Measurements from ENCODE around the gene GLYR1.
"Not testable (repeated sequence)": the region's sequence is repeated elsewhere in the genome, so short reads cannot be mapped to it uniquely, and the experiment has no call there.

The GLYR1 gene

DNA sequence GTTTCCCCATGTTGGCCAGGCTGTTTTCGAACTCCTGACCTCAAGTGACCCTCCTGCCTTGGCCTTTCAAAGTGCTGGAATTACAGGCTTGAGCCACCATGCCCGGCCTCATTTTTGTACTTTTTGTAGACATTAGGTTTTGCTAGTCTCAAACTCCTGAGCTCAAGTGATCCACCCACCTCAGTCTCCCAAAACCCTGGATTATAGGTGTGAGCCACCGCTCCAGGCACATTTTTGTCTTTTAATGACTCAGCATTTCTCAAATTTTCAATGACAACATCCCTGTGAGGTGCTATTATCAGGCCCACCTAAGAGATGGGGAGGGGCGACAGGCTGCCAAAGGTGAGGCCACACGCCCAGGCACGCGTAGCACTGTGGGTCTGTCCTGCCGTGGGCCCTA lies 60.0 kb downstream of the GLYR1 start:
- no peak for TF ChIP-seq EZH2phosphoT487 (IDR thresholded peaks at IDR 0.05; ENCODE audit: low read length)
- no peak for TF ChIP-seq EZH2 (optimal IDR thresholded peaks at IDR 0.05; ENCODE audit: low read depth, low read length)
- TF ChIP-seq, protein P1, sequence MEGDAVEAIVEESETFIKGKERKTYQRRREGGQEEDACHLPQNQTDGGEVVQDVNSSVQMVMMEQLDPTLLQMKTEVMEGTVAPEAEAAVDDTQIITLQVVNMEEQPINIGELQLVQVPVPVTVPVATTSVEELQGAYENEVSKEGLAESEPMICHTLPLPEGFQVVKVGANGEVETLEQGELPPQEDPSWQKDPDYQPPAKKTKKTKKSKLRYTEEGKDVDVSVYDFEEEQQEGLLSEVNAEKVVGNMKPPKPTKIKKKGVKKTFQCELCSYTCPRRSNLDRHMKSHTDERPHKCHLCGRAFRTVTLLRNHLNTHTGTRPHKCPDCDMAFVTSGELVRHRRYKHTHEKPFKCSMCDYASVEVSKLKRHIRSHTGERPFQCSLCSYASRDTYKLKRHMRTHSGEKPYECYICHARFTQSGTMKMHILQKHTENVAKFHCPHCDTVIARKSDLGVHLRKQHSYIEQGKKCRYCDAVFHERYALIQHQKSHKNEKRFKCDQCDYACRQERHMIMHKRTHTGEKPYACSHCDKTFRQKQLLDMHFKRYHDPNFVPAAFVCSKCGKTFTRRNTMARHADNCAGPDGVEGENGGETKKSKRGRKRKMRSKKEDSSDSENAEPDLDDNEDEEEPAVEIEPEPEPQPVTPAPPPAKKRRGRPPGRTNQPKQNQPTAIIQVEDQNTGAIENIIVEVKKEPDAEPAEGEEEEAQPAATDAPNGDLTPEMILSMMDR (IDR thresholded peaks at IDR 0.05; ENCODE audit: low read length), result no peak
- H3K9me3 ChIP-seq (replicated peaks; ENCODE audit: insufficient read depth, low read length), result no peaks in the 10 kb centered on the region
- H3F3A ChIP-seq (ENCODE audit: insufficient read depth, low read length), result no peaks in the 10 kb centered on the region
- H4K20me1 ChIP-seq (ENCODE audit: insufficient read depth, low read length), result no peaks in the 10 kb centered on the region
- H3K27ac ChIP-seq (ENCODE audit: low read length), result no peak overlapping the region
- H3K9me2 ChIP-seq (replicated peaks; ENCODE audit: insufficient read depth, low read length), result no peaks in the 10 kb centered on the region
- DNase-seq, result no peak
- H3K9ac ChIP-seq (ENCODE audit: low read length), result no peak overlapping the region
- H3K79me2 ChIP-seq (ENCODE audit: low read length), result no peaks in the 10 kb centered on the region
- H3K4me2 ChIP-seq (ENCODE audit: low read depth, low read length), result no peak overlapping the region
- no peaks in the 10 kb centered on the region for H3K36me3 ChIP-seq (replicated peaks; ENCODE audit: insufficient read depth, low read length)
- no peak overlapping the region for H2AFZ ChIP-seq (ENCODE audit: low read length)
- H3K4me3 ChIP-seq (ENCODE audit: low read length), result no peak overlapping the region
- no peaks in the 10 kb centered on the region for H3K4me1 ChIP-seq (ENCODE audit: low read length)
- no peaks in the 10 kb centered on the region for H3K27me3 ChIP-seq (replicated peaks; ENCODE audit: insufficient read depth, low read length)

DNA sequence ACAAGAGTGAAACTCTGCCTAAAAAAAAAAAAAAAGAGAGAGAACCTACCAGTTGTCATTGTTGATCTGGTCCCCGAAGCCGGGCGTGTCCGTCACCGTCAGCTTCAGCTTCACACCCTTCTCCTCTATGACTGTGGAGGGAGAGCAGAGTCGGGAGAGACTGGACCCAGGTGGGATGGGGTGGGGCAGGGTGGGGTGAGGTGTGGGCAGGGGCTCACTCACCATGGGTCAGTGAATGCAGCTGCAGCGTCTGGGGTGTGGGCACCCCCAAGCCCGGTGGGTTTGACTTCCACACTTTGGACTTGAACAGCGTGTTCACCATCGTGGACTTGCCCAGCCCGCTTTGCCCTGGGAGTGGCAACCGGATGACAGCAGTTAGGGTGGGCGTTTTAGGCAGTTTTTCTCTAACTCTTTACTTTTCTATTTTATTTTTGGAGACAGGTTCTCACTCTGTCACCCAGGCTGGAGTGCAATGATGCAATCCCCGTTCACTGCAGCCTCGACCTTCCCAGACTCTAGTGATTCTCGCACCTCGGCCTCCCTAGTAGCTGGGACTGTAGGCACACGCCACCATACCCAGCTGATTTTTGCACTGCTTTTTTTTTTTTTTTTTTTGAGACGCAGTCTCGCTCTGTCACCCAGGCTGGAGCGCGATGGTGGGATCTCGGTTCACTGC lies 61.2 kb downstream of the GLYR1 start:
- no peak overlapping the region for H3K27ac ChIP-seq (ENCODE audit: low read length)
- H3F3A ChIP-seq (ENCODE audit: insufficient read depth, low read length), result no peaks in the 10 kb centered on the region
- no peaks in the 10 kb centered on the region for H4K20me1 ChIP-seq (ENCODE audit: insufficient read depth, low read length)
- DNase-seq, result no peak
- H3K4me2 ChIP-seq (ENCODE audit: low read depth, low read length), result no peak overlapping the region
- TF ChIP-seq, protein P1 (IDR thresholded peaks at IDR 0.05; ENCODE audit: low read length), result no peak
- no peak for TF ChIP-seq EZH2 (optimal IDR thresholded peaks at IDR 0.05; ENCODE audit: low read depth, low read length)
- no peak for TF ChIP-seq EZH2phosphoT487 (IDR thresholded peaks at IDR 0.05; ENCODE audit: low read length)
- no peaks in the 10 kb centered on the region for H3K9me2 ChIP-seq (replicated peaks; ENCODE audit: insufficient read depth, low read length)
- H3K9me3 ChIP-seq (replicated peaks; ENCODE audit: insufficient read depth, low read length), result no peaks in the 10 kb centered on the region
- no peaks in the 10 kb centered on the region for H3K4me1 ChIP-seq (ENCODE audit: low read length)
- no peaks in the 10 kb centered on the region for H3K27me3 ChIP-seq (replicated peaks; ENCODE audit: insufficient read depth, low read length)
- no peak overlapping the region for H3K9ac ChIP-seq (ENCODE audit: low read length)
- no peak overlapping the region for H2AFZ ChIP-seq (ENCODE audit: low read length)
- no peak overlapping the region for H3K4me3 ChIP-seq (ENCODE audit: low read length)
- H3K36me3 ChIP-seq (replicated peaks; ENCODE audit: insufficient read depth, low read length), result no peaks in the 10 kb centered on the region
- no peaks in the 10 kb centered on the region for H3K79me2 ChIP-seq (ENCODE audit: low read length)

DNA sequence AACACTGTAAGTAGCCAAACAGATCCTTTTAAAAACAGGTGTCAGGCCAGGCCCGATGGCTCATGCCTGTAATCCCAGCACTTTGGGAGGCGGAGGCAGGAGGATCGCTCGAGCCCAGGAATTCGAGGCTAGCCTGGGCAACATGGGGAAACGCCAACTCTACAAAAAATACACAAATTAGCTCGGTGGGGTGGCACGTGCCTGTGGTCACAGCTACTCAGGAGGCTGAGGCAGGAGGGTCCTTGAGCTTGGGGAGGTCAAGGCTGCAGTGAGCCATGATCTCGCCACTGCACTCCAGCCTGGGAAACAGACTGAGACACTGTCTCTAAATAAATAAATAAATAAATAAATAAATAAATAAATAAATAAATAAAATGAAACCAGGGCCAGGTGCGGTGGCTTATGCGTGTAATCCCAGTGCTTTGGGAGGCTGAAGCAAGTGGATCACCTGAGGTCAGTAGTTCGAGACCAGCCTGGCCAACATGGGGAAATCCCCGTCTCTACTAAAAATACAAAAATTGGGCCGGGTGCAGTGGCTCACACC lies 62.6 kb downstream of the GLYR1 start:
- H2AFZ ChIP-seq (ENCODE audit: low read length); H3K4me3 ChIP-seq (ENCODE audit: low read length); DNase-seq; H3K9me2 ChIP-seq (replicated peaks; ENCODE audit: insufficient read depth, low read length); H4K20me1 ChIP-seq (ENCODE audit: insufficient read depth, low read length); H3K4me1 ChIP-seq (ENCODE audit: low read length); H3K79me2 ChIP-seq (ENCODE audit: low read length); H3K36me3 ChIP-seq (replicated peaks; ENCODE audit: insufficient read depth, low read length); H3K9me3 ChIP-seq (replicated peaks; ENCODE audit: insufficient read depth, low read length); H3K27me3 ChIP-seq (replicated peaks; ENCODE audit: insufficient read depth, low read length); H3F3A ChIP-seq (ENCODE audit: insufficient read depth, low read length); H3K9ac ChIP-seq (ENCODE audit: low read length); H3K27ac ChIP-seq (ENCODE audit: low read length); H3K4me2 ChIP-seq (ENCODE audit: low read depth, low read length): not testable (repeated sequence)

DNA sequence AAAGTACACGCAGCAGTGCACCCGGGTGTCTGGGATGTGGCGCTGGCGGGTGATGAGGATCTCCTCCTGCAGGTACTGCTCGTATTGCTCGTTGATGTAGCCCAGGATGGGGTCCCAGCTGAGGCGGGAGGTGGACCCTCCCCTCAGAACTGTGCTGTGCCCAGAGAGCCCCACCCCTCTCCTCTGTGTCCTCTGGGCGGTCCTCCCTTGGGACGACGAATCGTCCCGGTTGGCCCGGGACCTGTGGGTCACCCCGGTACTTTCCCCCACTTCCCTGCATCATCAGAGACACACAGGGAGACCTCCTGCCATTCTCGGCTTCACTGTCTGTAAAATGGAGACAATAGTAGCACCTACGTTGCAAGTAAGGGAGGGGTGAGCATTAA lies 63.1 kb downstream of the GLYR1 start:
- DNase-seq, result no peak
- no peaks in the 10 kb centered on the region for H3K27me3 ChIP-seq (replicated peaks; ENCODE audit: insufficient read depth, low read length)
- no peaks in the 10 kb centered on the region for H3K36me3 ChIP-seq (replicated peaks; ENCODE audit: insufficient read depth, low read length)
- no peaks in the 10 kb centered on the region for H4K20me1 ChIP-seq (ENCODE audit: insufficient read depth, low read length)
- H3K79me2 ChIP-seq (ENCODE audit: low read length), result no peaks in the 10 kb centered on the region
- TF ChIP-seq, protein P1 (IDR thresholded peaks at IDR 0.05; ENCODE audit: low read length), result no peak
- TF ChIP-seq EZH2phosphoT487 (IDR thresholded peaks at IDR 0.05; ENCODE audit: low read length), result no peak
- TF ChIP-seq EZH2 (optimal IDR thresholded peaks at IDR 0.05; ENCODE audit: low read depth, low read length), result no peak
- H3K4me2 ChIP-seq (ENCODE audit: low read depth, low read length), result no peak overlapping the region
- no peaks in the 10 kb centered on the region for H3K4me1 ChIP-seq (ENCODE audit: low read length)
- H3K9me2 ChIP-seq (replicated peaks; ENCODE audit: insufficient read depth, low read length), result no peaks in the 10 kb centered on the region
- no peaks in the 10 kb centered on the region for H3K9me3 ChIP-seq (replicated peaks; ENCODE audit: insufficient read depth, low read length)
- no peak overlapping the region for H3K9ac ChIP-seq (ENCODE audit: low read length)
- no peaks in the 10 kb centered on the region for H3F3A ChIP-seq (ENCODE audit: insufficient read depth, low read length)
- no peak overlapping the region for H3K27ac ChIP-seq (ENCODE audit: low read length)
- no peak overlapping the region for H2AFZ ChIP-seq (ENCODE audit: low read length)
- no peak overlapping the region for H3K4me3 ChIP-seq (ENCODE audit: low read length)

Measured in MM.1S (cell line).